Measurements from ENCODE around the gene THSD1.
"Not testable (repeated sequence)": the region's sequence is repeated elsewhere in the genome, so short reads cannot be mapped to it uniquely, and the experiment has no call there.

THSD1 gene

GRCh38 chr13:52348983-52349780, 56.8 kb downstream of the THSD1 start:
- no peak for DNase-seq

DNA sequence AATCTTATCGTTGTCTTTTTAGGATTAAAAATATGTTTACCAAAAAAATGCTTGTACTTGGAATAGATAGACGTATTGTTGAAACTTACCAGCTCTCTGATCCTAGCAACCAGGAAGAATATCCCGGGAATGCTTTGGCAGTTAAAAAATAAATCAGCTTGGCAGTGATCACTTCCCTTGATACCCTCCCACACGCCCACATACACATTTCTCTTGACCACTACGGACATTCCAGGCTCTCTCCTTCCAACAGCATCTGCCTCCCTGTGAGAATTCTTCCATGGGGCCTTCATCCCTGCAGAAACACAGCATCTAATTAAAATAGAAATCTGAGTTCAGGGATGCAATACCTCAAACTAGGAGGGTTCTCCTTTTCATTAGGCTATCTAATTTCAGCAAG, 57.9 kb downstream of the THSD1 start:
- no peak for DNase-seq

- DNase-seq: no peak
Measured at GRCh38 chr13:52345631-52346251, 60.2 kb downstream of the THSD1 start.

DNA sequence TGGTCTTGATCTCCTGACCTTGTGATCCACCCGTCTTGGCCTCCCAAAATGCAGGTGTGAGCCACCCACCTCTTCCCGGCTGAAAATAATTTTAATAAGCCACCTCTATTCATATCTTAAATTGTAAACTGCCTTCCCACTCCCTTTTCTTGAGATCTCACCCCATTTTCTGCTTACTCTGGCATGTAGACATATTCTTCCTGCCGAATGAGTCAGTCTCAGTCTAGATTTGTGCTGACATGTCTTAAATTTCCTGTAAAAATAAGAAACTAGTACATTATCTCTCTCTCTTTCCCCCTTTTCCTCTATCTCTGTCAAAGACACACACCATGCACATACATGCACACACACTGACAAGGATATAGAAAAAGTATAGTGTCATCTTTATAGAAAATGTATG, 60.9 kb downstream of the THSD1 start:
- DNase-seq: no peak

DNA sequence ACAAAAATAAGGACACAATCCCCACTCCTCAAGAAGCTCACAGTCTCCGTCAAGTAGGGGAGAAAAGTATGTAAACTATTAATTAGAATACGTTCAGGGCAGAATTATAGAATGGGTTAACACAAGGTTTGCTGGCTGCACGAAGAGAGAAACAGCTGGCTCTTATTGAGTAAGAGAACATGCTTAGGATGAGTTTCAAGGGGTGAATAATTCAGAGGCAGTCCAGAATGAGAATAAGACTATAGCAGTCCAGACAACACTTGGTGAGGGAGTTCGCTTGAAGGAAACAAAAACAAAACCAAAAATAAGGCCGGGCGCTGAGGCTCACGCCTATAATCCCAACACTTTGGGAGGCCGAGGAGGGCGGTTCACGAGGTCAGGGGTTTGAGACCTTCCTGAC, 61.9 kb downstream of the THSD1 start:
- DNase-seq: no peak

- DNase-seq: not testable (repeated sequence)
Measured at GRCh38 chr13:52342203-52342602, 63.8 kb downstream of the THSD1 start.

GRCh38 chr13:52337828-52338455, 68.0 kb downstream of the THSD1 start:
- not testable (repeated sequence) for DNase-seq

- not testable (repeated sequence) for DNase-seq
Measured at GRCh38 chr13:52334107-52334506, 71.9 kb downstream of the THSD1 start.

DNA sequence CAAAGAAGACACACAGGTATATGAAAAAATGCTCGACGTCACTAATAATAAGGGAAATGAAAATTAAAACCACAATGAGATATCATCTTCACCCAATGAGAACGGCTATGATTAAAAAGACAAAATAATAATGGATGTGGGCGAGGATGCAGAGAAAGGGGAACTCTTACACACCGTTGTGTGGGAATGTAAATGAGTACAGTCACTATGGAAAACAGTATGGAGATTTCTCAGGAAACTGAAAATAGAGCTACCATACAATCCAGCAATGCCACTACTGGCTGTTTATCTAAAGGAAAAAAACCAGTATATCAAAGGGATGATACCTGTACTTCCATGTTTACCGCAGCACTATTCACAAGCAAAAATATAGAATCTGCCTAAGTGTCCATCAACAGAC, 74.1 kb downstream of the THSD1 start:
- not testable (repeated sequence) for DNase-seq
